Measurements from ENCODE around the gene MPRIP. TPM values are rescaled to one million over a fixed set of nuclear protein-coding genes. Genes with fewer than 3 reads are reported as not detected.
"Not testable (repeated sequence)": the region's sequence is repeated elsewhere in the genome, so short reads cannot be mapped to it uniquely, and the experiment has no call there.

MPRIP gene
- total and polyA plus RNA-seq, 2 experiments from 2014 or later = 91.7 to 202 TPM

DNA sequence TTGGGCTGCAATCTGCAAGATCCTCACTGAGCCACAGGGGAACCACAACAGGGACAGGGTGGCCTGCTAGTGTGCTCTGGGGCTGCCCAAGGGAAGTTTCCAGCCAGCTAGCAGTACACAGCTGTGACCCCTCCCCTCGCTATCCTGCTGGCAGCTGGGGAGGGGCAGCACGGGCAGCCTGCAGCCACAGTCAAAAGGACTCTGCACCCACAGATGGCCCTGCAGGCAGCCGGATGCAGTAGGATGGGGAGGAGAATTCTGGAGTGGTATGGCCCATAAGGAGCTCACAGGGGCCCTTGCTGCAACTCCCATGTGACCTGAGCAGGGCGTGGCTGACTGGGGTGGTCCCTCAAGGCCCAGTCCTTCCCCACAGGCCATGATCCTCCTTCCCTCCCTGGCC, 89.6 kb downstream of the MPRIP start:
- no peaks in the 10 kb centered on the region for H3K36me3 ChIP-seq (replicated peaks; ENCODE audit: insufficient read depth, low read depth)
- no peaks in the 10 kb centered on the region for H3K79me2 ChIP-seq
- H2AFZ ChIP-seq = no peak overlapping the region
- H3K9me3 ChIP-seq (ENCODE audit: low read depth) = no peaks in the 10 kb centered on the region
- no peak overlapping the region for H3K4me2 ChIP-seq
- H3K4me3 ChIP-seq = no peak overlapping the region
- peaks cover 13% of the 10 kb centered on the region for H4K20me1 ChIP-seq (ENCODE audit: insufficient read depth, poor library complexity, severe bottlenecking)
- no peak overlapping the region for H3K27ac ChIP-seq
- TF ChIP-seq EZH2 (IDR thresholded peaks at IDR 0.05; ENCODE audit: borderline replicate concordance) = no peak
- 91% methylated on average over 4 of the region's 4 CpGs for WGBS (ENCODE audit: low lambda C conversion rate, missing lambda C conversion rate)
- H3K4me1 ChIP-seq (ENCODE audit: insufficient read depth) = no peaks in the 10 kb centered on the region
- H3K27me3 ChIP-seq = no peaks in the 10 kb centered on the region
- no peak for DNase-seq (ENCODE audit: low spot score)
- no peaks in the 10 kb centered on the region for H3K9me2 ChIP-seq (replicated peaks; ENCODE audit: insufficient read depth)

DNA sequence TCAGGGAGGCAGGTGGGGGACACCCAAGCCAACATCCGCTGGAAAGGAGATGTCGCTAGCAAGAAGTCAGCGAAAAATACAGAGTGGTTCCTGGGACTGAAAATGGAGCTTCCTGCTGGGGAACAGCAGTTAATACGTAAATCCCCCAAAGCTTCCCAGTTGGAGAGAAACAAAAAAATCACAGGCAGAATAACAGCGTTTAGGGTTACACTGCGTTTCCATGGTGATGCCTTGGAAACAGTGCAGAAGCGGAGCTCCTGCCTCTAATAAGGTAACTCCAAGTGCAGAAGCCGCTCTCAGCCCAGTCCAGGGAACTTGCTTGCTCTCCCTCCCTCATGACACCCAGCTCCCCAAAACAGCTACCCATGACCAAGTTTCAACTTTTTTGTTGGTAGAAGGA, 90.5 kb downstream of the MPRIP start:
- Histone ChIP-seq H3K9me3 (ENCODE audit: low read depth) (no peaks in the 10 kb centered on the region), H3K36me3 (replicated peaks; ENCODE audit: insufficient read depth, low read depth) (no peaks in the 10 kb centered on the region), H3K27ac (no peak overlapping the region), H4K20me1 (ENCODE audit: insufficient read depth, poor library complexity, severe bottlenecking) (peaks cover 8% of the 10 kb centered on the region), H3K4me2 (no peak overlapping the region), H3K9me2 (replicated peaks; ENCODE audit: insufficient read depth) (no peaks in the 10 kb centered on the region), H3K4me1 (ENCODE audit: insufficient read depth) (no peaks in the 10 kb centered on the region), H3K4me3 (no peak overlapping the region), H2AFZ (no peak overlapping the region), H3K79me2 (no peaks in the 10 kb centered on the region), H3K27me3 (no peaks in the 10 kb centered on the region)
- TF ChIP-seq EZH2phosphoT487 (IDR thresholded peaks at IDR 0.05; ENCODE audit: low read depth, severe bottlenecking, unreplicated experiment) = no peak
- TF ChIP-seq CTCF (IDR thresholded peaks at IDR 0.05; ENCODE audit: poor library complexity) = no peak
- no peak for TF ChIP-seq EZH2 (IDR thresholded peaks at IDR 0.05; ENCODE audit: borderline replicate concordance)
- WGBS (ENCODE audit: low lambda C conversion rate, missing lambda C conversion rate) = 83% methylated on average over 8 of the region's 8 CpGs
- no peak for DNase-seq (ENCODE audit: low spot score)

DNA sequence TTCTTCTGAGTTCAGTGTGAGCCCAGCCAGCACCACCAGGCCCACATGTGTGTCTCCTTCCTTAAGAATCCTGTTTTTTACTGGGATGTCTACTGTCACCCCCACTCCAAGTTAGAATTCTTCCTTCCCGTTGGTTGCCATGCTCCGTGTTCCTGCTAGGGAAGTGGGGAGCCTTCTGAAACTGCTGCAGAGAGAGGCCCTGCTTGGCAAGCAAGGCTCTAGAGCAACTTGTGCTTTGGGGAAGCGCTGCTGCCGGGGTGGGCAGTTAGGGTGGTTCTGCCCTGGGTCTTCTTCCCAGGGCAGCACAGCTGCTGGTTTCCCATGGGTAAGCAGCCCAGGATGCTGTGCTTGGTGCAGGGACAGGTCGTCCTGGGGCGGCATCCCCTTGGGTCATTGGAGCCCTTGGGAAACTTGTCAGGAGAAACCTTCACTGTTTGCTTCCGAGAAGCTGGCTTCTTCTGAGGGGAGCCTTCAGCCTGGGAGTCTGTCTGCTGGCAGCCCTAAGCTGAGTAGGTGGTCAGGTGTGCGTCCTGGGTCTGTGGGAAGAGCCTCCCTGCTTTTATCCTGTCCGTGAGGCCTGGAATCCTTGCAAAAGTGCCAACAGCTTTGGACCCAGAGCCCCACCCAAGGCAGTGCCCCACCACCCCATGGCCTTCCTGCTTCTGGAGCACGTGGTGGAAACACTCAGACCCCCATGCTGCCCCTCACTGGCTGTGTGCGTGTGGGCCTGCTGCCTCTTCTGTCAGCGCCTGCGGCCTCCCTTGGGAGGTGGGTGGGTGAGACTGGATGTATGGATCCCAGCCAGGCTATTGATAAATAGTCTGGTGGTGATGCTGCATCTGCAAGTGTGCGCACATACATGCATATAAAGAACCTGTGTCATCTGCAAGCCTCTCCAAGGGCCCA, 92.0 kb downstream of the MPRIP start:
- no peaks in the 10 kb centered on the region for H3K36me3 ChIP-seq (replicated peaks; ENCODE audit: insufficient read depth, low read depth)
- H3K9me3 ChIP-seq (ENCODE audit: low read depth) = no peaks in the 10 kb centered on the region
- no peak overlapping the region for H2AFZ ChIP-seq
- H3K4me2 ChIP-seq = no peak overlapping the region
- 94% methylated on average over 14 of the region's 14 CpGs for WGBS (ENCODE audit: low lambda C conversion rate, missing lambda C conversion rate)
- H3K27me3 ChIP-seq = no peaks in the 10 kb centered on the region
- no peaks in the 10 kb centered on the region for H3K79me2 ChIP-seq
- no peak for DNase-seq (ENCODE audit: low spot score)
- H3K4me1 ChIP-seq (ENCODE audit: insufficient read depth) = no peaks in the 10 kb centered on the region
- peaks cover 2% of the 10 kb centered on the region for H4K20me1 ChIP-seq (ENCODE audit: insufficient read depth, poor library complexity, severe bottlenecking)
- H3K27ac ChIP-seq = no peak overlapping the region
- TF ChIP-seq EZH2phosphoT487 (IDR thresholded peaks at IDR 0.05; ENCODE audit: low read depth, severe bottlenecking, unreplicated experiment) (no peak), EZH2 (IDR thresholded peaks at IDR 0.05; ENCODE audit: borderline replicate concordance) (no peak), CTCF (IDR thresholded peaks at IDR 0.05; ENCODE audit: poor library complexity) (no peak)
- H3K4me3 ChIP-seq = no peak overlapping the region
- no peaks in the 10 kb centered on the region for H3K9me2 ChIP-seq (replicated peaks; ENCODE audit: insufficient read depth)

DNA sequence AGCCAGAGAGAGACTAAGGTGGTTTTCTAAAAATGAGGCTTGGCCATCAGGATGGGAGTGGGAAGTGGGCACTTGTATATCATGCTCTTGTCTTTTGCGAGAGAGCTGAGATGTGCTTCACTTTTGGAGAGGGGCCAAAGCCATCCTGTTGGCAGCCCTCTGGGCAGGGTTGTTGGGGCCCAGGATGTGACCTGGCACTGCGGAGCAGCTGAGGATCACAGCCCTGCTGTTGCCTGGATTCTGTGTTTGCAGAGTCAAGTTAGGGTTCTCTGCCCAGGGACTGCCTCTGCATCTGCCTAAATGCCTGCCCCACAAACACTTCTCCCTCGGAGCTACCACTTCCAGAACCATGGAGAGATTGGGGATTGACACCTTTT, 92.7 kb downstream of the MPRIP start:
- H3K9me2 ChIP-seq (replicated peaks; ENCODE audit: insufficient read depth) = no peaks in the 10 kb centered on the region
- no peaks in the 10 kb centered on the region for H3K27me3 ChIP-seq
- TF ChIP-seq CTCF (IDR thresholded peaks at IDR 0.05; ENCODE audit: poor library complexity) (no peak), EZH2 (IDR thresholded peaks at IDR 0.05; ENCODE audit: borderline replicate concordance) (no peak), EZH2phosphoT487 (IDR thresholded peaks at IDR 0.05; ENCODE audit: low read depth, severe bottlenecking, unreplicated experiment) (no peak)
- H3K4me3 ChIP-seq = no peak overlapping the region
- H3K4me2 ChIP-seq = no peak overlapping the region
- H4K20me1 ChIP-seq (ENCODE audit: insufficient read depth, poor library complexity, severe bottlenecking) = peaks cover 2% of the 10 kb centered on the region
- DNase-seq (ENCODE audit: low spot score) = no peak
- no peak overlapping the region for H3K27ac ChIP-seq
- H3K9me3 ChIP-seq (ENCODE audit: low read depth) = no peaks in the 10 kb centered on the region
- no peak overlapping the region for H2AFZ ChIP-seq
- H3K79me2 ChIP-seq = no peaks in the 10 kb centered on the region
- H3K36me3 ChIP-seq (replicated peaks; ENCODE audit: insufficient read depth, low read depth) = no peaks in the 10 kb centered on the region
- 78% methylated on average over 3 of the region's 3 CpGs for WGBS (ENCODE audit: low lambda C conversion rate, missing lambda C conversion rate)
- H3K4me1 ChIP-seq (ENCODE audit: insufficient read depth) = no peaks in the 10 kb centered on the region

- H3K27me3 ChIP-seq; H3K36me3 ChIP-seq (replicated peaks; ENCODE audit: insufficient read depth, low read depth); H3K79me2 ChIP-seq; H4K20me1 ChIP-seq (ENCODE audit: insufficient read depth, poor library complexity, severe bottlenecking); H3K27ac ChIP-seq; H3K4me2 ChIP-seq; DNase-seq (ENCODE audit: low spot score); H3K4me1 ChIP-seq (ENCODE audit: insufficient read depth); H3K9me2 ChIP-seq (replicated peaks; ENCODE audit: insufficient read depth); H3K4me3 ChIP-seq; H3K9me3 ChIP-seq (ENCODE audit: low read depth); H2AFZ ChIP-seq: not testable (repeated sequence)
- WGBS (ENCODE audit: low lambda C conversion rate, missing lambda C conversion rate) = 100% methylated on average over 5 of the region's 5 CpGs
Observed at GRCh38 chr17:17136221-17136620, 94.0 kb downstream of the MPRIP start.
